GM18526 (cell line): ENCODE data around the gene LAG3.

Experiments used
- POLR2A ChIP-seq: IDR thresholded peaks from 3 replicates; pipeline ENCODE4 v1.6.1; 2011; ENCODE audit not compliant: insufficient read length; ENCODE audit errors: extremely low read depth

LAG3 gene

GRCh38 chr12:6791931-6792520 lies 19.7 kb downstream of the LAG3 start:
- no peak for TF ChIP-seq POLR2A

DNA sequence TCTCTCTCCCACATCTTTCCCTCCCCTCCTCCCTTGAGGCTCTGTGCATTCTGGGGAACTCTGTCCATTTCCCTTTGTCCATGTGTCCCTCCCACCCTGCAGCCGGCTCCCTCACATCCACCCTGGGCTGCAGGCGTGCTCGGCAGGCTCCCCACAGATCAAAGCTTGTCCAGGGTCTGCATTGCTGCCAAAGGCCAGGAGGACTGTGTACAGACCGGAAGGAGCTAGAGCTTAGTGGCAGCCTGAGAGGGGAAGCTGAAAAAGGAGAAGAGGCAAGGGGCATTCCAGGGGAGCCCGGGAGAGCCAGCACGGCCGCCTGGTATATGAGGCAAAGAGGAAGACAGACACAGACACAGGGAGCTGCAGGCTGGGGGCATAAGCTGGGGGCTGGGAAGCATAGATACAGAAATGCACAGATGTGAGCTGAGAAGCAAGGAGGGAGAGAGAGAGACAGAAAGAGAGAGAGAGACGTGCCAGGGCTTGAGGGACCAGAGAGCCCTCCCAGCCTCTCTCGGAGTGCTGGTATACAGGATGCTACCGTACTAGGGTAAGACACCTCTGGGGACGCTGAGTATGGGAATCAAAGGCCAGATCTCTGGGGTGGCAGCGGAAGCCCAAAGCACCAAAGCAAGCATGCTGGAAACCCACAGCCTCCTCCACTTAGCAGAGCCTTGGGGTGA lies 20.3 kb downstream of the LAG3 start:
- no peak for TF ChIP-seq POLR2A

- no peak for TF ChIP-seq POLR2A
Measured at GRCh38 chr12:6795088-6795487, 22.8 kb downstream of the LAG3 start.

- TF ChIP-seq POLR2A, result no peak
Measured at GRCh38 chr12:6796576-6796975, 24.3 kb downstream of the LAG3 start.

DNA sequence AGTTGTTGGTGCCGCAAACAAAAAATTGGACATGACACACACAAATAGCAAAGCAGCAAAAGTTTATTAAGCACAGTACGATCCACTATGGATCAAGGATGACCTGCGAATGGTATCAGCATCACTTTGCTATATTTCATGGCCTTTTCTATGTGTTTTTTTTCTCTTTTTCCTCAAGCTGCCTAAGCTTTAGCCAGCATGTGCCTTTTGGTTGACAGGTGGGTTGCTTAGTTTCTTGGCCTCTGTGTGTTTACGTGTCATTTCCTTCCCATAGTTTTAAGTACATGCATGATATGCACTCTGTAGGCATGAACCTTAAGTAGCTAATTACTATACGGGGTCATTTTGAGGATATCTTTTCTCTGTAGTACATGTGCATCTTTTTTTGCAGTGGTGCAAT lies 26.8 kb downstream of the LAG3 start:
- TF ChIP-seq POLR2A, result no peak

GRCh38 chr12:6807170-6807569 lies 34.9 kb downstream of the LAG3 start:
- TF ChIP-seq POLR2A, result no peak

GRCh38 chr12:6809056-6809455 lies 36.7 kb downstream of the LAG3 start:
- no peak for TF ChIP-seq POLR2A

GRCh38 chr12:6810758-6811157 lies 38.4 kb downstream of the LAG3 start:
- TF ChIP-seq POLR2A, result no peak

- no peak for TF ChIP-seq POLR2A
Measured at GRCh38 chr12:6813363-6813762, 41.0 kb downstream of the LAG3 start.

DNA sequence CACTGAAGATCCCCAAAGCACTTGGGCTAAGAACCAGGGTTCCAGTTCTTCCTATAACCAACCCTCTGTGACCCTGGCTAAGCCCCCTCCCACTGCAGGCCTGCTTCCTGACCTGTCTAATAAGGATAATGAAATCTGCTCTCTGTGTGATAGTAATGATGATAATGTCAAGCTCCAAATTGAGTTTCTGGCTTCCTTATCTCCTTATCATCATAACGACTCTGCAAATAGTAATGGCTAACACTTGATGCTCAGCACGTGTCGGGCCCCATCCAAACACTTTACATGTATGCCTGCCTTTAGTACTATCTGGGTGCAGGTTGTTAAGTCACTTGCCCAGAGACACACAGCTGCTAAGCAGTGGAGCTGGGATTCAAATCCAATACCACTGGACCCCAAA lies 44.3 kb downstream of the LAG3 start:
- TF ChIP-seq POLR2A, result no peak

- no peak for TF ChIP-seq POLR2A
Measured at GRCh38 chr12:6817098-6817497, 44.8 kb downstream of the LAG3 start.

DNA sequence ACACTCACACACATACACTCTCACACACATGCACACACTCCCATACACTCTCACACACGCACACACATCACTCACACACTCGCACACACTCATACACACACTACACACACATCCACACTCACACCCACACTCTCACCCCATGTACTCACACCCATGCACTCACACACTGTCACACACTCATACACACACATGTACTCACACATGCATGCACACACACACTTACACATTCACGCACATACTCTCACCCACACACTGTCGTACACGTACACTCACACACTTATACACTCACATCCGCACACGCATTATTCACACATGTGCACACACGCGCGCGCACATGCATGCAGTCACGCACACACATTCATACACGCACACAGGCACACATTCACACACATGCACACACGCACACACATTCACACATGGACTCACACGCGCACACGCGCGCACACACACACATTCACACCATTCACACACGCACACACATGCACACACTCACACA lies 45.4 kb downstream of the LAG3 start:
- no peak for TF ChIP-seq POLR2A

- no peak for TF ChIP-seq POLR2A
Measured at GRCh38 chr12:6818222-6818621, 45.9 kb downstream of the LAG3 start.

DNA sequence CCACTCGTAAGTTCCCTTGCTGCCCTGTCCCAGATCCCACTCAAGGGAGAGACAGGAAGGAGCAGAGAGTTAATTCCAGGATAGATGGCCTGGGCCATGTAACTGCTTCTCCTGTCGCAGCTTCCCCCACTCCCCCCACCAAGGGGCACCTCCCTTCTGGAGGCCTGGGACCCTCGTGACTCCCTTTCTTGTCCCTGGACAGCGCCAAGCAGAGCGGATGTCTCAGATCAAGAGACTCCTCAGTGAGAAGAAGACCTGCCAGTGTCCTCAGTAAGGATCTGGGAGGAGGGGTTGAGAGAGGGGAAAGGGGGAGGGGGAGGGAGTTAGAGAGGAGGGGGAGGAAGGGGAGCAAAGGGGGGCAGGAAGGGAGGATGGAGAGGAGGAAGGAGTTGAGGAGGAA lies 46.3 kb downstream of the LAG3 start:
- TF ChIP-seq POLR2A, result no peak

- no peak for TF ChIP-seq POLR2A
Measured at GRCh38 chr12:6819106-6820030, 47.0 kb downstream of the LAG3 start.

GRCh38 chr12:6820166-6820565 lies 47.8 kb downstream of the LAG3 start:
- no peak for TF ChIP-seq POLR2A
